ENCODE measurements around the gene RNF41. TPM values are rescaled to one million over a fixed set of nuclear protein-coding genes. Genes with fewer than 3 reads are reported as not detected.
A peak's percentile ranks its signal among the peaks of the same experiment; 100 is the strongest.
"Not testable (repeated sequence)": the region's sequence is repeated elsewhere in the genome, so short reads cannot be mapped to it uniquely, and the experiment has no call there.

The RNF41 gene
- total and polyA plus RNA-seq, 4 donors = 51.5 to 75.1 (median 57.3) TPM

DNA sequence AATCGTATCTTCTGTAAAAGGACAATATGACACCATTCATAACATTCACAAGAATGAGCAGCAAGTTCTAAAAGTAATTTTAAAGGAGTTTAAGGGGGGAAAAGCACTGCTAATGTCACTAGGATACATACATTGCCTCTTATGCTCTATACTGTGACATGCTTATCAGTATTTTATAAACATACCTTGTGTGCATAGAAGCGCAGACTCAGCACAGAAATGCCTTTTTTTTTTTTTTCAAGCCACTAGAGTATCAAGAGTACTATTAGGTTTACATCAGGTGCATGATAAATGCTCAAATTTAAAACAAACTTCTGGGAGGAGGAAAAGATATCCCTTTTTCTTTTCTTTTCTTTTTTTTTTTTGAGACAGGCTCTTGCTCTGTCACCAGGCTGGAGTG lies 18.9 kb downstream of the RNF41 start:
- no peaks in the 10 kb centered on the region for H3K4me1 ChIP-seq (ENCODE audit: control insufficient read depth, insufficient read depth, low read length)
- WGBS (ENCODE audit: insufficient coverage) = no CpG with 5 or more reads among the region's 2 CpGs
- no peaks in the 10 kb centered on the region for H3K27me3 ChIP-seq (ENCODE audit: control insufficient read depth, insufficient read depth, low read length)
- H3K27ac ChIP-seq (ENCODE audit: low read depth, low read length) = no peak overlapping the region
- H3K36me3 ChIP-seq (ENCODE audit: control insufficient read depth, insufficient read depth, low read length) = peaks cover 28% of the 10 kb centered on the region
- H3K4me3 ChIP-seq (ENCODE audit: low read depth, low read length) = no peak overlapping the region
- no peaks in the 10 kb centered on the region for H3K9me3 ChIP-seq (ENCODE audit: control insufficient read depth, insufficient read depth, low read length)
- no peak for DNase-seq (ENCODE audit: low read depth in 4 of 6, low spot score in 6 of 6)

DNA sequence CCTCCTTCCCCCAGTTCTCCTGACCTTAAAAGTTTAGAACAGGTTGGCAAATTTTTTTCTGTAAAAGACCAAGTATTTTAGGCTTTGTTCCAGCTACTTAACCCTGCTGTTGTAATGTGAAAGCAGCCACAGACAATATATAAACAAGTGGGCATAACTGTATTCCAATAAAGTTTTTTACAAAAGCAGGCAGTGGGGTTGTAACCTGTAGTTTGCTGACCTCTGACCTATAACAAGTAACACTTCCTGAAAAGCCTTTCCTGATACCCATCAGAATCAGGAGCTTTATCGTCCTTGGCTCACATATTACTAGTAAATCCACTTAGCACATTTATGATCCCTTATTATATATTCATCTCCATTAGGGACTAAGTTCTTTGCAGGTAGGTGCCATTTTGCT lies 19.4 kb downstream of the RNF41 start:
- 67% methylated on average over 1 of the region's 1 CpG for WGBS (ENCODE audit: insufficient coverage)
- H3K4me3 ChIP-seq (ENCODE audit: low read depth, low read length) = no peak overlapping the region
- no peaks in the 10 kb centered on the region for H3K9me3 ChIP-seq (ENCODE audit: control insufficient read depth, insufficient read depth, low read length)
- H3K36me3 ChIP-seq (ENCODE audit: control insufficient read depth, insufficient read depth, low read length) = peaks cover 26% of the 10 kb centered on the region
- H3K4me1 ChIP-seq (ENCODE audit: control insufficient read depth, insufficient read depth, low read length) = no peaks in the 10 kb centered on the region
- H3K27me3 ChIP-seq (ENCODE audit: control insufficient read depth, insufficient read depth, low read length) = no peaks in the 10 kb centered on the region
- H3K27ac ChIP-seq (ENCODE audit: low read depth, low read length) = no peak overlapping the region
- DNase-seq (ENCODE audit: low read depth in 4 of 6, low spot score in 6 of 6) = no peak

DNA sequence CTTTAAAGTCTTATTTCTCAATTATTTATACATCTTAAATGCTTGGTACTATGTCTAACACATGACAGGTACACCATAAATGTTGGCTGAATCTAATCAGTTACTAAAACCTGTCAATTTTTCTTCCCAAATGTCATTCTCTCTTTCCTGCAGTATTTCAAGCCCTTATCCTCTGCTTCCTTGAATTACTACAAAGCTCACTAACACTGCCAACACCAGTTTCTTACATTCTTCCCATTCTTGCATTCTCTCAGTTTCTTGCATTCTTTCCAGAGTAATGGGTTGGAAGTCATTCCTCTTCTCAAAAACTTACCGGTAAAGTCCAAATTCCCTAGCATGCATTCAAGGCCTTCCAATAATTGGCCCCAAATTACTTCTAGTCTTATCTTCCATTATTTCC lies 22.9 kb downstream of the RNF41 start:
- Histone ChIP-seq H3K27ac (ENCODE audit: low read depth, low read length) (no peak overlapping the region), H3K4me1 (ENCODE audit: control insufficient read depth, insufficient read depth, low read length) (no peaks in the 10 kb centered on the region), H3K4me3 (ENCODE audit: low read depth, low read length) (no peak overlapping the region), H3K9me3 (ENCODE audit: control insufficient read depth, insufficient read depth, low read length) (no peaks in the 10 kb centered on the region), H3K27me3 (ENCODE audit: control insufficient read depth, insufficient read depth, low read length) (no peaks in the 10 kb centered on the region), H3K36me3 (ENCODE audit: control insufficient read depth, insufficient read depth, low read length) (no peaks in the 10 kb centered on the region)
- WGBS (ENCODE audit: insufficient coverage) = 100% methylated on average over 1 of the region's 1 CpG
- DNase-seq (ENCODE audit: low read depth in 4 of 6, low spot score in 6 of 6) = no peak

GRCh38 chr12:56197921-56198635 lies 23.6 kb downstream of the RNF41 start:
- no peak for DNase-seq (ENCODE audit: low read depth in 4 of 6, low spot score in 6 of 6)
- no peaks in the 10 kb centered on the region for H3K27me3 ChIP-seq (ENCODE audit: control insufficient read depth, insufficient read depth, low read length)
- no peak overlapping the region for H3K4me3 ChIP-seq (ENCODE audit: low read depth, low read length)
- H3K27ac ChIP-seq (ENCODE audit: low read depth, low read length) = no peak overlapping the region
- no peaks in the 10 kb centered on the region for H3K9me3 ChIP-seq (ENCODE audit: control insufficient read depth, insufficient read depth, low read length)
- no peaks in the 10 kb centered on the region for H3K36me3 ChIP-seq (ENCODE audit: control insufficient read depth, insufficient read depth, low read length)
- no peaks in the 10 kb centered on the region for H3K4me1 ChIP-seq (ENCODE audit: control insufficient read depth, insufficient read depth, low read length)
- 96% methylated on average over 5 of the region's 9 CpGs for WGBS (ENCODE audit: insufficient coverage)

DNA sequence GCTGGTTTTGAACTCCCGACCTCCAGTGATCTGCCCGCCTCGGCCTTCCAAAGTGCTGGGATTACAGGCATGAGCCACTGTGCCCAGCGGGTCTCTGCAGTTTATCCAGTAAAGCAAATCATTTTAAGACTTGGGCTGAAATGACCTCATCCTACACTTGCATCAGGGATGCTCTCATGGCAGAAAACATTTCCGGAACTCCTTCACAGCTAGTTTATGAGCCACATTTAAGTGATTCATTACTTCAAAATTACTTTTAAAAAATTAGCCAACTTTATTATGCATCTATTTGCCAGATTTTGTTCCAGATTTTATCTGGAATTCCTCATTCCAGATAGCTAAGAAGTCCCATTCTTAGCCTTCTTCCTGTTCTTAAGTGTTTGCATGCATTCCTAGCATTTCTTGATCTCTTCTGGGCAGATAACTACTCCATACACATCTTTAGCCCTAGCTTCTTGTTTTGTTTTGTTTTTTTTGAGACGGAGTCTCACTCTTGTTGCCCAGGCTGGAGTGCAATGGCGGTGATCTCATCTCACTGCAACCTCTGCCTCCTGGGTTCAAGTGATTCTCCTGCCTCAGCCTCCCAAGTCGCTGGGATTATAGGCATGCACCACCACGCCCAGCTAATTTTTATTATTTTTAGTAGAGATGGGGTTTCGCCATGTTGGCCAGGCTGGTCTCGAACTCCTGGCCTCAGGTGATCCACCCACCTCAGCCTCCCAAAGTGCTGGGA lies 24.7 kb downstream of the RNF41 start:
- not testable (repeated sequence) for H3K27ac ChIP-seq (ENCODE audit: low read depth, low read length); H3K4me1 ChIP-seq (ENCODE audit: control insufficient read depth, insufficient read depth, low read length); H3K27me3 ChIP-seq (ENCODE audit: control insufficient read depth, insufficient read depth, low read length); DNase-seq (ENCODE audit: low read depth in 4 of 6, low spot score in 6 of 6); H3K36me3 ChIP-seq (ENCODE audit: control insufficient read depth, insufficient read depth, low read length); H3K4me3 ChIP-seq (ENCODE audit: low read depth, low read length); H3K9me3 ChIP-seq (ENCODE audit: control insufficient read depth, insufficient read depth, low read length)
- WGBS (ENCODE audit: insufficient coverage) = 87% methylated on average over 8 of the region's 11 CpGs

- peak in 5 of 6 donors; percentile 52 to 96 (median 68) for DNase-seq (ENCODE audit: low read depth in 4 of 6, low spot score in 6 of 6)
- H3K36me3 ChIP-seq (ENCODE audit: control insufficient read depth, insufficient read depth, low read length) = no peaks in the 10 kb centered on the region
- WGBS (ENCODE audit: insufficient coverage) = 0% methylated on average over 1 of the region's 1 CpG
- no peak overlapping the region for H3K4me3 ChIP-seq (ENCODE audit: low read depth, low read length)
- H3K4me1 ChIP-seq (ENCODE audit: control insufficient read depth, insufficient read depth, low read length) = peaks cover 10% of the 10 kb centered on the region
- no peaks in the 10 kb centered on the region for H3K27me3 ChIP-seq (ENCODE audit: control insufficient read depth, insufficient read depth, low read length)
- H3K9me3 ChIP-seq (ENCODE audit: control insufficient read depth, insufficient read depth, low read length) = no peaks in the 10 kb centered on the region
- no peak overlapping the region for H3K27ac ChIP-seq (ENCODE audit: low read depth, low read length)
Observed at GRCh38 chr12:56193025-56193578, 28.6 kb downstream of the RNF41 start.

GRCh38 chr12:56192582-56192981 lies 29.1 kb downstream of the RNF41 start:
- no peak for DNase-seq (ENCODE audit: low read depth in 4 of 6, low spot score in 6 of 6)
- H3K36me3 ChIP-seq (ENCODE audit: control insufficient read depth, insufficient read depth, low read length) = no peaks in the 10 kb centered on the region
- H3K9me3 ChIP-seq (ENCODE audit: control insufficient read depth, insufficient read depth, low read length) = no peaks in the 10 kb centered on the region
- H3K4me1 ChIP-seq (ENCODE audit: control insufficient read depth, insufficient read depth, low read length) = peaks cover 15% of the 10 kb centered on the region
- no peak overlapping the region for H3K4me3 ChIP-seq (ENCODE audit: low read depth, low read length)
- no peaks in the 10 kb centered on the region for H3K27me3 ChIP-seq (ENCODE audit: control insufficient read depth, insufficient read depth, low read length)
- no peak overlapping the region for H3K27ac ChIP-seq (ENCODE audit: low read depth, low read length)

DNA sequence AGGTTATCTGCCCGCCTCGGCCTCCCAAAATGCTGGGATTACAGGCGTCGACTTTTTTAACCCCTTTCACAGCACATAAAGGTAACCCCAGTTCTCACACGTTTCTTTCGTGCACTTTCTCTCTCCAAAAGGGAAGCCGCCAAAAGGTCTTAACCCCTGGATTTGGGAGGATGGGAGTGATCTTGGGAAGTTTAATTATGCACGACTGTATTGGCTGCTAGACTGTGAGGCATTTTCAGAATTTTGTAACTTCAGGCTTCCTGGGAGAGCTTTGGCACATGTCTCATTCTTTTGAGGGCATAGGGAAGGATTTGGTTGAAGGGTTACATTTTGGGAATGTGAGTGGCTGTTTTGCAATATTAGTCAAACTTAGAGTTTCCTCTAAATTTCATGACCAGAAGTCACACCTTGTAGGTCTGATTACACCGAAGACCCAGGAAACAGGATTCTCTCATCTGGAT lies 31.0 kb downstream of the RNF41 start:
- peaks cover 15% of the 10 kb centered on the region for H3K4me1 ChIP-seq (ENCODE audit: control insufficient read depth, insufficient read depth, low read length)
- peak overlapping the region; percentile 99 for H3K4me3 ChIP-seq (ENCODE audit: low read depth, low read length)
- 7% methylated on average over 6 of the region's 9 CpGs for WGBS (ENCODE audit: insufficient coverage)
- H3K36me3 ChIP-seq (ENCODE audit: control insufficient read depth, insufficient read depth, low read length) = peaks cover 8% of the 10 kb centered on the region
- no peaks in the 10 kb centered on the region for H3K27me3 ChIP-seq (ENCODE audit: control insufficient read depth, insufficient read depth, low read length)
- no peaks in the 10 kb centered on the region for H3K9me3 ChIP-seq (ENCODE audit: control insufficient read depth, insufficient read depth, low read length)
- peak in 1 of 6 donors; percentile 22 for DNase-seq (ENCODE audit: low read depth in 4 of 6, low spot score in 6 of 6)
- peak overlapping the region; percentile 97 for H3K27ac ChIP-seq (ENCODE audit: low read depth, low read length)

DNA sequence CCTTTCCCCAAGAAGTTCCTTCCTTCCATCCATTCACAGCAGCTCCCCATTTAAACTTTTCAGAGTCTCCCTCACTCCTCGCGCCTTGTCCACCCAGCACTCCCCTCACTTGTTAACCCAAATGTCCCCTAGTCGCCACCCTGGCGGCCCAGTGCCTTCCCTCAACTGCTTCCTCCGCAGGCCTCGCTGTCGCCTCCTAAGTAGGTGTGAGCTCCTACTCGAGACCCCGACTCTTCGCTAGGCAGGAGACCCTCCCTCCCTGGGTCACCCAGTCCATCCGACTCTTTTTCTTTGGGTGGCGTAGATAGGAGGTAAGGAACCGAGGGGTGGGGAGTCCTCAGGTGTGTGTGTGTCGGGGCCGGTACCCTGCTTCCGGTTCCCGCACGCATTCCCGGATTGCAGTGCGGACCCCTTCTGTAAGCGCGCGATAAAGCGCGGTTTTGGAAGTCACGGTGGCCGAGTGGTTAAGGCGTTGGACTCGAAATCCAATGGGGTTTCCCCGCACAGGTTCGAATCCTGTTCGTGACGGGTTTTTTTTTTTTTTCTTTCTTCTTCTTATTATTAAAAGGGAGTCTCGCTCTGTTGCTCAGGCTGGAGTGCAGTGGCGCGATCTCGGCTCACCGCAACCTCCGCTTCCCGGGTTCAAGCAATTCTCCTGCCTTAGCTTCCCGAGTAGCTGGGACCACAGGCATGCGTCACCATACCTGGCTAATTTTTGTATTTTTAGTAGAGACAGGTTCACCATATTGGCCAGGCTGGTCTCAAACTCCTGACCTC lies 31.6 kb downstream of the RNF41 start:
- H3K27ac ChIP-seq (ENCODE audit: low read depth, low read length) = peak overlapping the region; percentile 97
- no peaks in the 10 kb centered on the region for H3K27me3 ChIP-seq (ENCODE audit: control insufficient read depth, insufficient read depth, low read length)
- peaks cover 15% of the 10 kb centered on the region for H3K4me1 ChIP-seq (ENCODE audit: control insufficient read depth, insufficient read depth, low read length)
- peak; percentile 89 to 98 (median 94) for DNase-seq (ENCODE audit: low read depth in 4 of 6, low spot score in 6 of 6)
- H3K36me3 ChIP-seq (ENCODE audit: control insufficient read depth, insufficient read depth, low read length) = peaks cover 15% of the 10 kb centered on the region
- 0% methylated on average over 25 of the region's 42 CpGs for WGBS (ENCODE audit: insufficient coverage)
- peak overlapping the region; percentile 99 for H3K4me3 ChIP-seq (ENCODE audit: low read depth, low read length)
- H3K9me3 ChIP-seq (ENCODE audit: control insufficient read depth, insufficient read depth, low read length) = no peaks in the 10 kb centered on the region

All from spinal cord (tissue), 10 donors.